GM19452 (cell line): ENCODE results near the gene ENTPD7.
"Not testable (repeated sequence)": the region's sequence is repeated elsewhere in the genome, so short reads cannot be mapped to it uniquely, and the experiment has no call there.

Experiments
- ATAC-seq: cut with Tn5 transposase; IDR thresholded peaks from one replicate; pipeline ENCODE4 v1.9.1; 2021; ENCODE audit not compliant: unreplicated experiment

Gene ENTPD7

DNA sequence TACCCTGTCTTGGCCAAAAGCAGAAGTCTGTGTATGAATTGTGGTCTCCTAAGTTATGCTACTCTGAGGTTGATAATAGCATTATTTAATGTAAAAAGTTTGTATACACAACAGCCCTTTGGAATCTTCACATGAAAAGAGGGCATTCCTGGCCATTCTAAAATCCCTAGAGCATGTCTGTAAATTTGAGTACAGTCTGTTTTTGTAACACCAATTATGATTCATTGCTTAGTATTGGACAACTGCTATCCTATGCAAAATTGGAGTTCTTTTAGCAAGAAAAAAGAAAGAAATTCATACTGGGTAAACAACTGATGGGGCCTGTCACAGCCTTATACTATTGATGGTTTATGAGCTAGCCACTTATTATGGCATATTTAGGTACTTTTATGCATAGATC lies 82.9 kb downstream of the ENTPD7 start:
- no peak for ATAC-seq

GRCh38 chr10:99742701-99743100 lies 83.4 kb downstream of the ENTPD7 start:
- no peak for ATAC-seq

DNA sequence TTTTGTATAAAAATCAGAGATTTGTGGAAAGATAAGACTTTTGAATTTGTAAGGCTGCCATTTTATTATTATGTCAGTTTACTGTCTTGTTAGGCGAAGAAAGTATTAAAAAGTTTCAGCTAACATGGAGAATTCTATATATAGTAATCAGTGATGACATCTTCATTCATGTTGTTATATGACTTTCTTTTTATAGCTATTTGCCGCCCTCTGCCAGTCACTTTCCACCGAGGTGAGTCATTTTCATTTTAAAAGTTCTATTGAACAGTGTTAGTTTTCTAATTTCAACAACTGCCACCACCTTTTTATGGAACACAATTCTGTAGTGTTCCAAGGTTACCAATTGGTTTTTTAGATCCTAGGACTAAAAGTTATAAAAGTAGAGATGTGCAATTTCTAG lies 84.5 kb downstream of the ENTPD7 start:
- ATAC-seq: no peak

DNA sequence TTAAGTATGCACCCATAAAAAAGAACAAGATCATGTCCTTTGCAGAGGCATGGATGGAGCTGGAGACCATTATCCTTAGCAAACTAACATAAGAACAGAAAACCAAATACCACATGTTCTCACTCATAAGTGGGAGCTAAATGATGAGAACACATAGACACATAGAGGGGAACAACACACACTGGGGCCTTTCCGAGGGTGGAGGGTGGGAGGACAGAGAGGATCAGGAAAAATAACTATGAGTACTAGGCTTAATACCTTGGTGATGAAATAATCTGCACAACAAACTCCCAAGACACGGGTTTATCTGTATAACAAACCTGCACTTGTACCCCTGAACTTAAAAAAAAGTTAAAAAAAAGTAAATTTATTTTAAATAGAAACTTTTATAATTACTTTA lies 86.9 kb downstream of the ENTPD7 start:
- not testable (repeated sequence) for ATAC-seq

- no peak for ATAC-seq
Measured at GRCh38 chr10:99748823-99749451, 89.6 kb downstream of the ENTPD7 start.

- no peak for ATAC-seq
Measured at GRCh38 chr10:99750641-99751040, 91.3 kb downstream of the ENTPD7 start.

GRCh38 chr10:99754670-99755069 lies 95.4 kb downstream of the ENTPD7 start:
- no peak for ATAC-seq
